AG09309 (cell line): ENCODE results near the gene MYO1F.

Experiments
- DNase-seq: peaks from one replicate; pipeline ENCODE4 v3.0.0-alpha.2; 2010; ENCODE audit warnings: low read depth
- H3K4me3 ChIP-seq: 2 replicates; pipeline ENCODE4 v1.5.1; 2011; ENCODE audit warnings: mild to moderate bottlenecking, low read depth, low read length, moderate library complexity; ENCODE audit not compliant: control insufficient read depth
- TF ChIP-seq, protein P1 (sequence below): IDR thresholded peaks from 2 replicates; pipeline ENCODE4 v1.5.1; 2011; ENCODE audit warnings: mild to moderate bottlenecking, low read depth, low read length, inconsistent platforms; ENCODE audit not compliant: insufficient read depth, control insufficient read depth; ENCODE audit errors: missing control alignments

MYO1F gene

DNA sequence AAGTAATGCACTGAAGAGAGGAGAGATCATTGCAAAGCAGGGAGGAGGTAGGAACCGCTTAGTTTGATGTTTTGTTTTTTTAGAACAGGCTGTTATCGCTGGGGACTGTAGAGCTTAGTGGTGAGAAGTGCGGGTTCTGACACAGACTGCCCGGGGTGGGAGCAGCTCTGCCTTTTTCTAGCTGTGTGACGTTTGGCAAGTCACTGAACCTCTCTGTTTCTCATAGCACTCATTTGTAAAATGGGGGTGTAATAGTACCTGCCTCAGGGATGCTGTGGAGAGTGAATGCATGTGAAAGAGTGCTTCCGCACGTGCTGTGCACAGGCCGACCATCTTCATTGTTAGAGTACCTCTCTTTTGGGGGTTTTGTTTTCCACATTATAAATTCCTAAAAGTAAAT is 94.1 kb downstream of the MYO1F start:
- TF ChIP-seq, protein P1, sequence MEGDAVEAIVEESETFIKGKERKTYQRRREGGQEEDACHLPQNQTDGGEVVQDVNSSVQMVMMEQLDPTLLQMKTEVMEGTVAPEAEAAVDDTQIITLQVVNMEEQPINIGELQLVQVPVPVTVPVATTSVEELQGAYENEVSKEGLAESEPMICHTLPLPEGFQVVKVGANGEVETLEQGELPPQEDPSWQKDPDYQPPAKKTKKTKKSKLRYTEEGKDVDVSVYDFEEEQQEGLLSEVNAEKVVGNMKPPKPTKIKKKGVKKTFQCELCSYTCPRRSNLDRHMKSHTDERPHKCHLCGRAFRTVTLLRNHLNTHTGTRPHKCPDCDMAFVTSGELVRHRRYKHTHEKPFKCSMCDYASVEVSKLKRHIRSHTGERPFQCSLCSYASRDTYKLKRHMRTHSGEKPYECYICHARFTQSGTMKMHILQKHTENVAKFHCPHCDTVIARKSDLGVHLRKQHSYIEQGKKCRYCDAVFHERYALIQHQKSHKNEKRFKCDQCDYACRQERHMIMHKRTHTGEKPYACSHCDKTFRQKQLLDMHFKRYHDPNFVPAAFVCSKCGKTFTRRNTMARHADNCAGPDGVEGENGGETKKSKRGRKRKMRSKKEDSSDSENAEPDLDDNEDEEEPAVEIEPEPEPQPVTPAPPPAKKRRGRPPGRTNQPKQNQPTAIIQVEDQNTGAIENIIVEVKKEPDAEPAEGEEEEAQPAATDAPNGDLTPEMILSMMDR, result no peak

DNA sequence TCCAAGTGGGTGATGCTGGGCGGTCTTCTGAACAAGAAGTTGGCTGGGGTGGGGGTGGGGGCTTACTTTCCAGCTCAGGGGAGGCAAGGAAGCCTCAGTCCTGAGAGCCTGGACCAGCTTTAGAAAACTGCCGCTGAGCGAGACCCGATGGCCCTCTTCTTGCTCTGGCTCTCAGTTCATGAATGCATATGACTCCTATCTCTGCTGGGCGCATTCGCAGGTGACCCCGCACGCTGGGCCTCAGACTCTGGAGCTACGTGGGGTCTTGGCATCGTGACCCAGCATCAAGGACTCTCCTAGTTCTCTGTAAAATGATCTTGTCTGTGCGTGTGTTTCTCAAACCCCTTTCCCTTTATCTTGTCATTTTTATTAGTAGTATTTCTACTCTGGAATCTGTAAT is 94.5 kb downstream of the MYO1F start:
- H3K4me3 ChIP-seq, result no peak overlapping the region
- TF ChIP-seq, protein P1, result no peak
- no peak for DNase-seq

More for the DNA sequence above, 94.1 kb downstream of the MYO1F start:
- no peak overlapping the region for H3K4me3 ChIP-seq
- DNase-seq, result no peak

DNA sequence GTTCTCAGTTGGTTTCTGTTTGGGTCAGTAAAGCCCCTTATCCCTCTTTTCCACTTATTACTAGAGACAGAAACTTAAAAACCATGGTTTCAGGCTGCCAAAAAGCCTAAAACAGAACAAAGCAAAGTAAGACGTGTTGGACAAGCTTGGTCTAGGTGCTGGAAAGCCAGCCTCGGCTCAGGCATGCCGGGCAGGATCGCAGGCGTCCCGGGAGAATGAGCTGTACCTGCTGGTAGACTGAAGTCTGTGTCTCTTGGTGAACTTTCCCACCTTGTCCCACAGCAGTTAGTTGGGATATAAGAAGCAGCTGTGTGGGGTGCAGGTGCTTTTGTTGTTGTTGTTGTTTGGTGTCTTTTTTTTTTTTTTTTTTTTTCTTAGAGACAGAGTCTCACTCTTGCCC is 95.6 kb downstream of the MYO1F start:
- no peak overlapping the region for H3K4me3 ChIP-seq
- DNase-seq, result no peak
- TF ChIP-seq, protein P1, result no peak

DNA sequence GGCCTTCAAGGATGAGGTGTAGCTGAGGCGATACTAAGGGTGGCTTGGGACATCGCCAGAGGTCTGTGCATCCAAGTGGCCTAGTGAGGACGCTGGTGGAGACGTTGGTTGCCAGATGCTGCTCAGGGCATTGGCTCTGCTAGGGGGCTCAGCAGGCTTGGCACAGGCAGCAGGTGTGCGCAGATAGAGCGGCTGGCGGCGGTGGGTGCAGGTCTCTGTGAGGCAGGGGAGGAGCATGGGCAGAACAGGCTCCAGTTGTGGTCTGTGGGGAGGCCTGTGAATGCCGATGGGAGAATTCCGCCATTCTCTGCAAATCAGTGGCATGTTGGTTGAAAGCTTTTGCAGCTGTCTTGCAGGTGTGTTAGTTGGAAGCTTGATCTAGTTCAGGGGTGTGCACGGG is 96.0 kb downstream of the MYO1F start:
- H3K4me3 ChIP-seq, result no peak overlapping the region
- TF ChIP-seq, protein P1, result no peak
- DNase-seq, result no peak

DNA sequence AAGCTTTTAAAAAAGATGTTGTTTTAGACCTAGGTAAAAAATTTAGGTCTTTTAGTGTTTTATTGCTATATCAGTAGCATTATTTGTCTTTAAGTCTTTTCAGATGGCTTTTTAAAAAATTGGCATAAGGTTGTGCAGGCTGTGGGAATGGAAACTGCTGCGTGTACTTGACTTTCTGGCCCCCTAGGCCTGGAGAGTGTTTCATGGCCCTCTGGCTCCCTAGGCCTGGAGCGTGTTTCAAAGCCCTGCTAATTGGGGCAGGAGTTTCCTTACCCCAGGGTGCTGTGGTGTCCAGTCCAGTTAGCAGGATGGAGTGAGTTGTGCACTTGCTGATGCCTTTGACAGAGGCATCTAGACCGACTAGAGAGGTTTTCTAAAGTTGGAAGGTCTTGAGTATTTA is 98.6 kb downstream of the MYO1F start:
- H3K4me3 ChIP-seq, result no peak overlapping the region
- TF ChIP-seq, protein P1, result no peak
- DNase-seq, result no peak

DNA sequence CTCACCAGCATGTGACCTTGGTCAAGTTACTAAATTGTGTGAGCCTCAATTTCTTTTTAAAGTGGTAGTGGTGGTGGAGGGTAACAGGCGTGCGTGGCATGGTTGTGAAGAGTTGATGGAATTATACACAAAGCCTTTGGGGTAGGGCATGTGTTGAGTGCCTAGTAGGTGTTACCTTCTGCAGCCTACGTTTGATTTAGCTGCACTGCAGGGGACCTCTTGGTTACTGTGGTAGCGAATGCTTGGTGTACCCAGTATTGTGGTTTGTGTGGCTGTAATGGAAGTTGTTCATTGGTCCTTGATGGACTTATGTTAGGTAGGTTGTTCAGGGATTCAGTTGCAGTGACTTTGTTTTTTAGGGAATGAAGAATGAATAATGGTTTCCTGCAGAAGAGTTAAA is 99.4 kb downstream of the MYO1F start:
- H3K4me3 ChIP-seq, result no peak overlapping the region
- TF ChIP-seq, protein P1, result no peak
- no peak for DNase-seq

DNA sequence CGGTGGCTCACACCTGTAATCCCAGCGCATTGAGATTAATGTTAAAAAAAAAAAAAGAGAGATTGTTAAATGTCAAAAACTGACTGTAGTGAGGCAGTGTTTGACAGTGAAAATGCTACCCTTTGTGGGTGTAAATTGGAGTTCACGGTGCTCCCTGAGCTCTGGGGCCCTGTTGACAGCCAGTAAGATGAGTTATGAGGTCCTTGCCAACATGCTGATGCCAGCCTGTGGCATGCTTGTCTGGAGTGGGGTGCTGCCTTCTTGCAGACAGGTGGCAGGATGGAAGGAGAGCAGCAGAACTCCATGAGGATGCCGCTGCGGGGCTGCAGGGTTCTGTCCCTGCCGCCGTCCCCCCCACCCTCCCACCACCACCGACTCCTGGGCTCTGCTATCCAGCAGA is 100.7 kb downstream of the MYO1F start:
- TF ChIP-seq, protein P1, result no peak
- no peak overlapping the region for H3K4me3 ChIP-seq
- DNase-seq, result no peak
